Endothelial cell of umbilical vein (primary cell): ENCODE data around the gene ZNF682.

Experiments
- EZH2 ChIP-seq: IDR thresholded peaks from 2 replicates; pipeline ENCODE4 v1.6.1; 2012; ENCODE audit warnings: borderline replicate concordance, low read depth, mild to moderate bottlenecking, moderate library complexity, low read length, inconsistent platforms; ENCODE audit not compliant: severe bottlenecking
- POLR2AphosphoS5 ChIP-seq: IDR thresholded peaks from 2 replicates; pipeline ENCODE4 v1.6.1; 2012; ENCODE audit warnings: low read depth, mild to moderate bottlenecking, control low read depth, low read length, moderate library complexity; ENCODE audit not compliant: insufficient read depth
- TF ChIP-seq, protein P1 (sequence below), 2 donors: IDR thresholded peaks; 1 replicate in 1 of 2; 2 replicates in 1 of 2; pipeline ENCODE4 v1.5.1; 2011; ENCODE audit warnings: low read length in 2 of 2, mild to moderate bottlenecking in 2 of 2, moderate library complexity in 2 of 2, control low read depth in 1 of 2, inconsistent platforms in 1 of 2, low read depth in 1 of 2; ENCODE audit not compliant: insufficient read depth in 1 of 2; ENCODE audit errors: extremely low read depth in 1 of 2

DNA sequence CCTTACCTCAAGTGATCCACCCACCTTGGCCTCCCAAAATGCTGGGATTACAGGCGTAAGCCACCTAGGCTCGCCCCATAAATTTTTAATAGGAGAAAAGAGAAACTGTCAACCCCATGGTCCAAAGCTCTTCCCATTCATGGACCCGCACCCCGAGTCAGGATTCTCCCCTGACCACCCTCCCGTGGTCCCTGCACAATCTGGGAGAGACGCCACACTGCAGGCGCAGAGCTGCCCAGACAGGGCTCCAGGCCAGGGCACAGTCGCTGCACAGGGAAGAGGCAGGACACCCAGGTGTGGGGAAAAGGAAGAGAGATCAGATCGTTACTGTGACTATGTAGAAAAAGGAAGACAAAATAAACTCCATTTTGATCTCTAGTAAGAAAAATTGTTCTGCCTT is 84.1 kb downstream of the ZNF682 start:
- TF ChIP-seq, protein P1, sequence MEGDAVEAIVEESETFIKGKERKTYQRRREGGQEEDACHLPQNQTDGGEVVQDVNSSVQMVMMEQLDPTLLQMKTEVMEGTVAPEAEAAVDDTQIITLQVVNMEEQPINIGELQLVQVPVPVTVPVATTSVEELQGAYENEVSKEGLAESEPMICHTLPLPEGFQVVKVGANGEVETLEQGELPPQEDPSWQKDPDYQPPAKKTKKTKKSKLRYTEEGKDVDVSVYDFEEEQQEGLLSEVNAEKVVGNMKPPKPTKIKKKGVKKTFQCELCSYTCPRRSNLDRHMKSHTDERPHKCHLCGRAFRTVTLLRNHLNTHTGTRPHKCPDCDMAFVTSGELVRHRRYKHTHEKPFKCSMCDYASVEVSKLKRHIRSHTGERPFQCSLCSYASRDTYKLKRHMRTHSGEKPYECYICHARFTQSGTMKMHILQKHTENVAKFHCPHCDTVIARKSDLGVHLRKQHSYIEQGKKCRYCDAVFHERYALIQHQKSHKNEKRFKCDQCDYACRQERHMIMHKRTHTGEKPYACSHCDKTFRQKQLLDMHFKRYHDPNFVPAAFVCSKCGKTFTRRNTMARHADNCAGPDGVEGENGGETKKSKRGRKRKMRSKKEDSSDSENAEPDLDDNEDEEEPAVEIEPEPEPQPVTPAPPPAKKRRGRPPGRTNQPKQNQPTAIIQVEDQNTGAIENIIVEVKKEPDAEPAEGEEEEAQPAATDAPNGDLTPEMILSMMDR (IDR thresholded peaks at IDR 0.05; ENCODE audit: extremely low read depth in 1 of 2, insufficient read depth in 1 of 2, low read depth in 1 of 2, low read length in 2 of 2) = no peak
- TF ChIP-seq POLR2AphosphoS5 = no peak
- TF ChIP-seq EZH2 = no peak
